GM21390 (cell line): ENCODE results near the gene SERPING1.

Experiments used
- ATAC-seq: cut with Tn5 transposase; IDR thresholded peaks from one replicate; pipeline ENCODE4 v1.9.1; 2021; ENCODE audit not compliant: unreplicated experiment

Gene SERPING1

DNA sequence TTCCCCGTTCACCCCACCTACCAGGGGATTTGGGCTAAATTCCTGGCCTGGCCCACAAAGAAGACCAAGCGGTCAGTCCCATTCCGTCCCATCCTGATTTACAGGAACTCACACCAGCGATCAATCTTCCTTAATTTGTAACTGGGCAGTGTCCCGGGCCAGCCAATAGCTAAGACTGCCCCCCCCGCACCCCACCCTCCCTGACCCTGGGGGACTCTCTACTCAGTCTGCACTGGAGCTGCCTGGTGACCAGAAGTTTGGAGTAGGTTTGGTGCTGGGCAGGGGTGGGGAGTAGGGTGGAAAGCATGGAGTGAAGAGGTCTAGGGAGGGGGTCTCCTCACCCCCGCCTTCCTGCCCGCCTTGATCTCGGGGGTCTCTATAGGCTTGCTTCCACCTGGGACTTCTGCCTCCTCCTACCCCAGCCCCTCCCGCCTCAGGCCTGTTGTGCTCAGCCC, at the start of gene SERPING1:
Gene SERPING1 (plus strand): TSS at position 225 of the 455 bp plus-strand sequence. CDS start 586 bp downstream, outside the sequence.
- no peak for ATAC-seq

- peak; percentile 85 for ATAC-seq
Observed at GRCh38 chr11:57547854-57548377, 49.6 kb upstream of the SERPING1 start.

GRCh38 chr11:57549983-57550382, 47.5 kb upstream of the SERPING1 start:
- ATAC-seq: no peak

- ATAC-seq: no peak
Observed at GRCh38 chr11:57551941-57552340, 45.5 kb upstream of the SERPING1 start.

DNA sequence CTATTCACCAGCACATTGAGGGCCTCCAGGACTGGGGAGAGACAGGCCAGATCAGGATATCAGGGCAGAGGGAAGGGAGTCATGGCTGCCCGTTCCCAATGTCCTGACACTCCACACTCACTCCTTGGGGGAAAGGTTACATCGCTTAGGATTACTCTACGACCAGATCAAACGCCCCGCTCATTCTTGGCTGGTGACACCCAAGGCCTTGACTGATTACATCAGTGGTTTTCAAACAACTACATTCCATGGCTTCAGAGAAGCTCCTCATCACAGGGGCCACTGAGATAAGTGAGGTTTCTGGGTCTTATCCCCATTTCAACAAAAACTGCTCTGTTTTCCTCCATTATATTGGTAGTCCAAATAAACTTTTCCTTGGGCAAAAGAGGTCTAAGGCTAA, 45.0 kb upstream of the SERPING1 start:
- no peak for ATAC-seq

DNA sequence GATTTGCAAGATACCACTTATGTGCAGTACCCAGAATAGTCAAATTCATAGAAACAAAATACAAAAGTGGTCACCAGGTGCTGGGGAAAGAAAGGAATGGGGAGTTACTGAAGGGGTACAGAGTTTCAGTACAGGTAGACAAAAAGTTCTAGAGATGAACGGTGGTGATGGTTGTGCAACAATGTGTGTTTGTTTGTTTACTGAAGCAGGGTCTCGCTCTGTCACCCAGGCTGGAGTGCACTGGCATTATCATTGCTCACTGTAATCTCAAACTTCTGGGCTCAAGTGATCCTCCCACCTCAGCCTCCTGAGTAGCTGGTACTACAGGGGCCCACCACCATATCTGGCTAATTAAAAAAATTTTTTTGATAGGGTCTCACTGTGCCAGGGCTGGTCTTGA, 42.1 kb upstream of the SERPING1 start:
- no peak for ATAC-seq

GRCh38 chr11:57556041-57556440, 41.4 kb upstream of the SERPING1 start:
- no peak for ATAC-seq

DNA sequence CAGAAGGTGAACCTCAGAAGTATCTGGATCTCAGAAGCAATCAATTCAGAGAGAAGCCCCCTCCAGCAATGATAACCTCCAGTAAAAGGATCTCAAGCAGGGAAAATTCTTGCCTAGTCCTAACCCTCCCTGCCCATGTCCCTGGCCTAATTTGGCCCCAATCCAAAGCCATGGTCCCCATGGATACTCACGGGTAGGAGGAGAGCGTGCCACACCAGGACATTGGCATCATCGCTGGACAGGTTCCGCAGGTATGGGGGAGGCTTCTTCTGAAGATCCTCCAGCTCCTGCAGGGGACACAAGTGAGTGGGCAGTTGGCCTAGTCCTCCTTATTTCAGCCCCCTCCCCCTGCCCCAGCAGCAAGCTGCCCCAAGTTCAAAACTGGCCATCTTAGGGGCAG, 37.3 kb upstream of the SERPING1 start:
- ATAC-seq: no peak

- ATAC-seq: no peak
Observed at GRCh38 chr11:57562596-57562995, 34.9 kb upstream of the SERPING1 start.

DNA sequence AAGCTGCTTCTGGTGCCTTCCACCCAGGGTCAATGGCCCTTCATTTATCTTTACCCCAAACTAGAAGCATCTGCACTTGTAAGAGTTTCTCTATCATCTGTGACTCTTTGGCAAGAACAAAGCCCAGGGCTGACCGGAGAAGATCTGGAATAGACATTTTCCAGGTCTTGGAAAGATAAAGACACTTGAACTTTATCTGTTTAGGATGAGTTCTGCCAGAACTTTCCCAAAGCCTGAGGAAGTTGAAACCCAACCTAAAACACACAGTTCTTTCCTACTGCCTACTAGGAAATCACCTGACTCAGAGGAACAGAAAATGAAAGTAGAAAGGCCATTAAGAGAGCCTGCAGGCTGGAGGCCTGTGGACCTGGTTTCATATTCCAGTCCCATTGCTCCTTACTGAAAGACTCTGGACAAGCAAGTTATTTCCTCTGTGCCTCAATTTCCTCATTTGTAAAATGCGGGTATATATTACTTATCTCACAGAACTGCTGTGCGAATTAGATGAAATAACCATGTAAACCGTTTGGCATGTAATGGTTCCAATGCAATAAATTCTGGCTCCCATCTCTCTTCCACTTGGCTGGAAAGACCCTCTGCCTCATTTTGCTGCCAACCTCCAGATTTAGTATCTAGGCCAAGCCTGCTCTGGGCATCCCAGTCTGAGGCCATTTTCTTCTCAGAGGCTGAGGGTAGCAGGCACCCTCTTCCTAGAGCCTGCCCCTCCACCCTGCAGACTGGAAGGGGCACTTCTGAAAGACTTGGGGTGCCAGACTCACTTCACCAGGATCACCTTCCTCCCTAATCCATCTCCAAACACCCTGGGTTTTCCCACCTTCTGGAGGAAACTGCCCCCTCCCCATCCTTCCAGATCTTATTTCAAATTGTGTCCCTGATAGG, 31.2 kb upstream of the SERPING1 start:
- peak; percentile 64 for ATAC-seq

DNA sequence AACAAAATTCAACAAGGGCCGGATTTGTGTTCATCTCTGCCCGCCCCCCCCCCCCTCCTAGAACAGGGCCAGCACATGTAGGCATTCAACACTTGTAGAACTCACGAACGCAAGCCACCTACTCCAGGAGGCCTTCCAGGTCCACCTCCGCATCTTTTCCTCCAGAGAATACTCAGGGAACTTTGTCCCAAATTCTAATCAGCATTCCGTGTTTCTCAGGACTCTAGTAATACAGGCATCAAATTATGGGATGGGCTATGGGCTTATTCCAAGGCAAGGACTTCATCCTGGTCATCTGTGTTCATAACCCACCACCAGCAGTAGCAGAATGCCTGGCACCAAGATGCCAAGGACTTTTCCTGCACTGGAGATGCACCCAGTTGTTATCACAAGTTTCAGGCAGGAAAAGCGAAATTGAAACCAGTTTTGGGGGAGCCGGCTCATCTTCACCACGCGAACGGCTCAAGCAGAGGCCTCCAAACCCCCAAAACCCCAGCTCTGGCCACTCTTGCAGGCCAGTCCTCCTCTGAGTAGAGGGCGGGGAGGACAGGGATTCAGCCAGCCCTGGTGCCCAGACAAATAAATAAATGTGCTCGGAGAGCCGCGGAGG, 30.5 kb upstream of the SERPING1 start:
- peak; percentile 4 for ATAC-seq

DNA sequence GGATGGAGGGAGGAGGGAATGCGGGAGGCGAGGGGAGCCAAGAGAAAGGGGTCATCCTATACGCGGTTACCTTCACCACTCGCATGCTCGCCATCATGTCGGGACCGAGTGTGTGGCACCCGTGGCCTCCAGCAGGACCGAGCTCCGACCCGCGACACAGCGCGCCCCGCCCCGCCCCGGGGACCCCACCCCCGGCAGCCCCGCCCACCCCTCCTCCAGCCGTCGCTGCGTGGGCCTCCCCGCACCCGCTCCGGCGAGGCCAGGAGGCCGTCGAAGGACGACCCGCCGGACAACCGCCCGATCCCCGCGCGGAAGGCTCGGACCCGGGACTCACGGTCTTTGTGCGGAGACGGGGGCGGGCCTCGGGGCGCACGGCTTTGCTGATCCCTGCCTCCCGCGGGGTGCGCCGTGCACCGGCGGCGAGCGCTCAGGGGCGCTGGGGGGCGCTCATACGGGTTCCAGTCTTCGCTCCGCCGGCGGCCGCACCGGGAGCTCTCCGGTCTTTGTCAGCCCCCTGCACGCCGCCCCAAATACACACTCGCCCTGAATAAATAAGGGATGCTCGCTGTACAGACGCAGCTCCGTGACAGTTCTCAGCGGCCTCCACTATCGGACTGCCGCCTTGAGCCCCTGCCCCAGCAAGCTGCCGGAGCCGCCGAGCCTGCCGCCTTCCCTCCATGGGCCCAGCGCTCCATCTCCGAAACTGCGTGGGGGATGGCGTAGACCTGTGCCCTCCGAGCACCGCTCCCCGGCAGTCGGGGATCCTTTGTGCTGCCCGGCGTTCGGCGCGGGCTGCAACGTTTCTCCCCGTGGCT, 29.8 kb upstream of the SERPING1 start, which contains the start of gene UBE2L6:
Gene UBE2L6 (minus strand): TSS at position 158 of the 815 bp plus-strand sequence. CDS start 61 bp downstream, at position 97.
- peak; percentile 69 for ATAC-seq

DNA sequence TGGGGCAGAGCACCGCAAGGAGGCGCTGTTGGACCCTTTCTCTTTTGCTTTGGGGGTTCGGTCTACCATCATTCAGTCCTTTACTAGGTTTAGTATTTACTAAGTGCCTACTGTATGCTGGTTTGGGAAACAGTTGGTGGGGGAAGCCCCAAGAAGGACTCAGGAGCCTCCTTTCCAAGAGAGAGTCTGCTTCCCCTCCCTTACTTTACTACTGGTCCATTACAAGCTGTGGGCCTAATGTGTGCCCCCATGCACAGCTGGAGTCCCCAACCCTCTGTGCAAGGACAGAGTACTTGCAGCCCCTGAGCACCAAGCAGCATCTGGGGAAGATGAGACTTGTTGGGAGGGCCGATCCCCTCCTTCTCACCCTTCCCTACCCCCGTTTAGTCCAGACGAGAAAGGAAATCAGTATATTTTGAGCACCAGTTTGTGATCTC, 29.1 kb upstream of the SERPING1 start:
- peak; percentile 6 for ATAC-seq

- ATAC-seq: no peak
Observed at GRCh38 chr11:57571606-57572005, 25.9 kb upstream of the SERPING1 start.

GRCh38 chr11:57574061-57574460, 23.4 kb upstream of the SERPING1 start:
- no peak for ATAC-seq

- no peak for ATAC-seq
Observed at GRCh38 chr11:57584341-57584740, 13.1 kb upstream of the SERPING1 start.

GRCh38 chr11:57585301-57585700, 12.2 kb upstream of the SERPING1 start:
- ATAC-seq: no peak

DNA sequence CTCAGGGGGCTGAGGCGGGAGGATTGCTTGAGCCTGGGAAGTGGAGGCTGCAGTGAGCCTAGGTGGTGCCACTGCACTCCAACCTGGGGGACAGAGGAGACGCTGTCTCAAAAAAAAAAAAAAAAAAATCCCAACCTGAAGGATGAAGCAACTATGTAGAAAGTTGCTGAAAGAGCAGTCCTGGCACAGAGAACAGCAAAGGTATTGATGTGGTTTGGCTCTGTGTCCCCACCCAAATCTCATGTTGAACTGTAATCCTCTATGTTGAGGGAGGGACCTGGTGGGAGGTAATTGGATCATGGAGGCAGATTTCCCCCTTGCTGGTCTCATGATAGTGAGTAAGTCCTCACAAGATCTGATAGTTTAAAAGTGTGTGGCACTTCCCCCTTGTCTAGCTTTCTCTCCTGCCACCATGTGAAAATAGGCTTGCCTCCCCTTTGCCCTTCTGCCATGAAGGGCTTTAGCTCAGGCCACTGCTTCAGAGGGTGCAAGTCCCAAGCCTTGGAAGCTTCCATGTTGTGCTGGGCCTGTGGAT, 10.7 kb upstream of the SERPING1 start:
- ATAC-seq: no peak

DNA sequence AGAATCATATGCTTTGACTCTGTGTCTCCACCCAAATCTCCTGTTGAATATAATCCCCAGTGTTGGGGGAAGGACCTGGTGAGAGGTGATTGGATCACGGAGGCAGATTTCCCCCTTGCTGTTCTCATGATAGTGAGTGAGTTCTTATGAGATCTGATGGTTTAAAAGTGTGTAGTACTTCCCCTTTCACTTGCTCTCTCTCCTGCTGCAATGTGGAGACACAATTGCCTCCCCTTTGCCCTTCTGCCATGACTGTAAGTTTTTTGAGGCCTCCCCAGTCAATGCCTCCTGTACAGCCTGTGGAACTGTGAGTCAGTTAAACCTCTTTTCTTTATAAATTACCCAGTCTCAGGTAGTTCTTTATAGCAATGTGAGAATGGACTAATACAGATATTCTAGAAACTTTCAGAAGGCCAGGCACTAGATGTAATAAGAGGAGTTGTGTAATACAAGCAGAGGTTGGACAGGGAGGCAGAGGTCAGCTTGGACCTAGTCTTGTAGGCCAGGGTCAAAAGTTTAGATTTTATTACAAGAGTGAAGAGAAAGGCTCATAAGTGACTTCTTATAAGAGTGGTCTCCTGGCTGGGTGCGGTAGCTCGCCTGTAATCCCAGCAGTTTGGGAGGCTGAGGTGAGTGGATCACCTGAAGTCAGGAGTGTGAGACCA, 9.3 kb upstream of the SERPING1 start:
- no peak for ATAC-seq

DNA sequence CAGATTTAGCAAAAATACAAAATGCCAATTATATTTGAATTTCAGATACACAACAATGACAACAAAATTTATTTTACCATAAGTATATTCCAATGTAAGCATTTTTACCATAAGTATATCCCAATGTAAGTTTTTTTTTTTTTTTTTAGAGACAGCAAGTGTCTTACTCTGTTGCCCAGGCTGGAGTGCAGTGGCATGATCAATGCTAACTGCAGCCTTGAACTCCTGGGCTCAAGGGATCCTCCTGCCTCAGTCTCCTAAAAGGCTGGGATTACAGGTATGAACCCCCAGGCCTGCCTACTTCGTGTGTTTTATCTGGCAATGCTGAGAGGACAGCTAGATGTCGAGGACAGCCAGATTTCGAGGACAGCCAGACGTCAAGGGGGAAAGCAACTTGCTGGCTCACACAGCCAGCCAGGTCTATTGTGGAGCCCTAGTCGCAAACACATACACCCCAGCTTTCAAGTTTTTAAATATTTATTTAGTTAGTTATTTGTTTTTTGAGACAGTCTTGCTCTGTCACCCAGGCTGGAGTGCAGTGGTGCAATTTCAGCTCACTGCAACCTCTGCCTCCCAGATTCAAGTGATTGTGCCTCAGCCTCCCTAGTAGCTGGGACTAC, 1.1 kb upstream of the SERPING1 start:
- ATAC-seq: no peak
